Measurements from ENCODE around the gene PTPRF.

Gene PTPRF

GRCh38 chr1:43558346-43558841 lies 27.7 kb downstream of the PTPRF start:
- Histone ChIP-seq H3K9ac (ENCODE audit: low read length) (no peak overlapping the region), H3K9me3 (ENCODE audit: low read length) (no peaks in the 10 kb centered on the region), H3K36me3 (ENCODE audit: insufficient read depth, low read length) (peaks cover 25% of the 10 kb centered on the region), H3K27me3 (ENCODE audit: control insufficient read depth in 1 of 2, insufficient read depth in 2 of 2, low read length in 2 of 2) (no peaks in the 10 kb centered on the region), H3K4me1 (ENCODE audit: insufficient read depth, low read length) (peaks cover 29% of the 10 kb centered on the region), H3K4me3 (ENCODE audit: low read depth in 1 of 2, low read length in 2 of 2) (no peak overlapping the region), H3K27ac (ENCODE audit: low read depth, low read length) (peak overlapping the region; percentile 70)

- no peaks in the 10 kb centered on the region for H3K27me3 ChIP-seq (ENCODE audit: control insufficient read depth in 1 of 2, insufficient read depth in 2 of 2, low read length in 2 of 2)
- H3K4me1 ChIP-seq (ENCODE audit: insufficient read depth, low read length) = peaks cover 36% of the 10 kb centered on the region
- no peak overlapping the region for H3K27ac ChIP-seq (ENCODE audit: low read depth, low read length)
- no peak overlapping the region for H3K9ac ChIP-seq (ENCODE audit: low read length)
- peaks cover 12% of the 10 kb centered on the region for H3K36me3 ChIP-seq (ENCODE audit: insufficient read depth, low read length)
- no peak overlapping the region for H3K4me3 ChIP-seq (ENCODE audit: low read depth in 1 of 2, low read length in 2 of 2)
- H3K9me3 ChIP-seq (ENCODE audit: low read length) = no peaks in the 10 kb centered on the region
These were observed 29.0 kb downstream of the PTPRF start for GRCh38 chr1:43559714-43560113.

- no peak overlapping the region for H3K4me3 ChIP-seq (ENCODE audit: low read depth in 1 of 2, low read length in 2 of 2)
- no peaks in the 10 kb centered on the region for H3K27me3 ChIP-seq (ENCODE audit: control insufficient read depth in 1 of 2, insufficient read depth in 2 of 2, low read length in 2 of 2)
- H3K4me1 ChIP-seq (ENCODE audit: insufficient read depth, low read length) = peaks cover 41% of the 10 kb centered on the region
- H3K36me3 ChIP-seq (ENCODE audit: insufficient read depth, low read length) = peaks cover 12% of the 10 kb centered on the region
- H3K9ac ChIP-seq (ENCODE audit: low read length) = no peak overlapping the region
- H3K27ac ChIP-seq (ENCODE audit: low read depth, low read length) = no peak overlapping the region
- no peaks in the 10 kb centered on the region for H3K9me3 ChIP-seq (ENCODE audit: low read length)
These were observed 29.6 kb downstream of the PTPRF start for GRCh38 chr1:43560286-43560685.

GRCh38 chr1:43563876-43564539 lies 33.3 kb downstream of the PTPRF start:
- Histone ChIP-seq H3K27me3 (ENCODE audit: control insufficient read depth in 1 of 2, insufficient read depth in 2 of 2, low read length in 2 of 2) (no peaks in the 10 kb centered on the region), H3K4me1 (ENCODE audit: insufficient read depth, low read length) (peaks cover 31% of the 10 kb centered on the region), H3K9me3 (ENCODE audit: low read length) (no peaks in the 10 kb centered on the region), H3K9ac (ENCODE audit: low read length) (peak overlapping the region; percentile 9), H3K36me3 (ENCODE audit: insufficient read depth, low read length) (no peaks in the 10 kb centered on the region), H3K27ac (ENCODE audit: low read depth, low read length) (peak overlapping the region; percentile 38), H3K4me3 (ENCODE audit: low read depth in 1 of 2, low read length in 2 of 2) (no peak overlapping the region)

- no peaks in the 10 kb centered on the region for H3K36me3 ChIP-seq (ENCODE audit: insufficient read depth, low read length)
- H3K27me3 ChIP-seq (ENCODE audit: control insufficient read depth in 1 of 2, insufficient read depth in 2 of 2, low read length in 2 of 2) = no peaks in the 10 kb centered on the region
- peaks cover 31% of the 10 kb centered on the region for H3K4me1 ChIP-seq (ENCODE audit: insufficient read depth, low read length)
- peak overlapping the region; percentile 34 to 61 for H3K4me3 ChIP-seq (ENCODE audit: low read depth in 1 of 2, low read length in 2 of 2)
- H3K9ac ChIP-seq (ENCODE audit: low read length) = no peak overlapping the region
- no peaks in the 10 kb centered on the region for H3K9me3 ChIP-seq (ENCODE audit: low read length)
- H3K27ac ChIP-seq (ENCODE audit: low read depth, low read length) = peak overlapping the region; percentile 63
These were observed 34.1 kb downstream of the PTPRF start for GRCh38 chr1:43564551-43565348.

- Histone ChIP-seq H3K9ac (ENCODE audit: low read length) (no peak overlapping the region), H3K9me3 (ENCODE audit: low read length) (no peaks in the 10 kb centered on the region), H3K4me3 (ENCODE audit: low read depth in 1 of 2, low read length in 2 of 2) (peak overlapping the region; percentile 34 to 61), H3K36me3 (ENCODE audit: insufficient read depth, low read length) (peaks cover 9% of the 10 kb centered on the region), H3K27me3 (ENCODE audit: control insufficient read depth in 1 of 2, insufficient read depth in 2 of 2, low read length in 2 of 2) (no peaks in the 10 kb centered on the region), H3K27ac (ENCODE audit: low read depth, low read length) (peak overlapping the region; percentile 63), H3K4me1 (ENCODE audit: insufficient read depth, low read length) (peaks cover 31% of the 10 kb centered on the region)
These were observed 35.1 kb downstream of the PTPRF start for GRCh38 chr1:43565600-43566360.

- no peak overlapping the region for H3K9ac ChIP-seq (ENCODE audit: low read length)
- H3K27me3 ChIP-seq (ENCODE audit: control insufficient read depth in 1 of 2, insufficient read depth in 2 of 2, low read length in 2 of 2) = no peaks in the 10 kb centered on the region
These were observed 35.8 kb downstream of the PTPRF start for GRCh38 chr1:43566382-43567044.

GRCh38 chr1:43569175-43569574 lies 38.5 kb downstream of the PTPRF start:
- Histone ChIP-seq H3K9ac (ENCODE audit: low read length) (no peak overlapping the region), H3K9me3 (ENCODE audit: low read length) (no peaks in the 10 kb centered on the region), H3K27me3 (ENCODE audit: control insufficient read depth in 1 of 2, insufficient read depth in 2 of 2, low read length in 2 of 2) (no peaks in the 10 kb centered on the region), H3K27ac (ENCODE audit: low read depth, low read length) (no peak overlapping the region), H3K4me1 (ENCODE audit: insufficient read depth, low read length) (peaks cover 32% of the 10 kb centered on the region), H3K4me3 (ENCODE audit: low read depth in 1 of 2, low read length in 2 of 2) (no peak overlapping the region), H3K36me3 (ENCODE audit: insufficient read depth, low read length) (peaks cover 15% of the 10 kb centered on the region)

More at GRCh38 chr1:43566382-43567044, 35.8 kb downstream of the PTPRF start:
- Histone ChIP-seq H3K4me3 (ENCODE audit: low read depth in 1 of 2, low read length in 2 of 2) (peak overlapping the region in 1 of 2 donors; percentile 61), H3K27ac (ENCODE audit: low read depth, low read length) (no peak overlapping the region), H3K4me1 (ENCODE audit: insufficient read depth, low read length) (peaks cover 31% of the 10 kb centered on the region), H3K36me3 (ENCODE audit: insufficient read depth, low read length) (peaks cover 15% of the 10 kb centered on the region), H3K9me3 (ENCODE audit: low read length) (no peaks in the 10 kb centered on the region)

- Histone ChIP-seq H3K9me3 (ENCODE audit: low read length) (no peaks in the 10 kb centered on the region), H3K27me3 (ENCODE audit: control insufficient read depth in 1 of 2, insufficient read depth in 2 of 2, low read length in 2 of 2) (no peaks in the 10 kb centered on the region), H3K4me3 (ENCODE audit: low read depth in 1 of 2, low read length in 2 of 2) (no peak overlapping the region), H3K36me3 (ENCODE audit: insufficient read depth, low read length) (peaks cover 21% of the 10 kb centered on the region), H3K4me1 (ENCODE audit: insufficient read depth, low read length) (peaks cover 21% of the 10 kb centered on the region), H3K27ac (ENCODE audit: low read depth, low read length) (no peak overlapping the region), H3K9ac (ENCODE audit: low read length) (no peak overlapping the region)
These were observed 39.6 kb downstream of the PTPRF start for GRCh38 chr1:43570277-43570676.

GRCh38 chr1:43570715-43571114 lies 40.0 kb downstream of the PTPRF start:
- no peak overlapping the region for H3K9ac ChIP-seq (ENCODE audit: low read length)
- H3K4me3 ChIP-seq (ENCODE audit: low read depth in 1 of 2, low read length in 2 of 2) = no peak overlapping the region
- H3K27me3 ChIP-seq (ENCODE audit: control insufficient read depth in 1 of 2, insufficient read depth in 2 of 2, low read length in 2 of 2) = no peaks in the 10 kb centered on the region
- H3K4me1 ChIP-seq (ENCODE audit: insufficient read depth, low read length) = peaks cover 19% of the 10 kb centered on the region
- no peaks in the 10 kb centered on the region for H3K9me3 ChIP-seq (ENCODE audit: low read length)
- peaks cover 24% of the 10 kb centered on the region for H3K36me3 ChIP-seq (ENCODE audit: insufficient read depth, low read length)
- no peak overlapping the region for H3K27ac ChIP-seq (ENCODE audit: low read depth, low read length)

GRCh38 chr1:43572084-43572483 lies 41.4 kb downstream of the PTPRF start:
- no peak overlapping the region for H3K27ac ChIP-seq (ENCODE audit: low read depth, low read length)
- H3K27me3 ChIP-seq (ENCODE audit: control insufficient read depth in 1 of 2, insufficient read depth in 2 of 2, low read length in 2 of 2) = no peaks in the 10 kb centered on the region
- H3K9ac ChIP-seq (ENCODE audit: low read length) = no peak overlapping the region
- H3K36me3 ChIP-seq (ENCODE audit: insufficient read depth, low read length) = peaks cover 37% of the 10 kb centered on the region
- H3K4me1 ChIP-seq (ENCODE audit: insufficient read depth, low read length) = peaks cover 12% of the 10 kb centered on the region
- no peak overlapping the region for H3K4me3 ChIP-seq (ENCODE audit: low read depth in 1 of 2, low read length in 2 of 2)
- H3K9me3 ChIP-seq (ENCODE audit: low read length) = no peaks in the 10 kb centered on the region
